GM18951 (cell line): ENCODE data around the gene KRTAP20-1.

Experiments used
- POLR2A ChIP-seq: IDR thresholded peaks from 4 replicates; pipeline ENCODE4 v1.6.1; 2011; ENCODE audit warnings: mild to moderate bottlenecking; ENCODE audit not compliant: insufficient read length, insufficient read depth; ENCODE audit errors: extremely low read depth
- in situ Hi-C: fragments of 300-500 bp; cut with MboI; formaldehyde crosslinking; loops from one replicate; pipeline ENCODE4 v1.12.0; 2022; ENCODE audit warnings: low sequenced_read_pairs, mixed read lengths, inconsistent platforms; ENCODE audit not compliant: unreplicated experiment

KRTAP20-1 gene

GRCh38 chr21:30623362-30623761, 7.1 kb downstream of the KRTAP20-1 start:
- no peak for TF ChIP-seq POLR2A

GRCh38 chr21:30625449-30626165, 9.4 kb downstream of the KRTAP20-1 start:
- no peak for TF ChIP-seq POLR2A
- in situ Hi-C loops, result no loop called here

More at GRCh38 chr21:30623362-30623761, 7.1 kb downstream of the KRTAP20-1 start:
- in situ Hi-C loops, result no loop called here

- in situ Hi-C loops, result no loop called here
- TF ChIP-seq POLR2A, result no peak
Observed at GRCh38 chr21:30628109-30628508, 11.9 kb downstream of the KRTAP20-1 start.

- in situ Hi-C loops, result no loop called here
Observed at GRCh38 chr21:30629200-30629599, 13.0 kb downstream of the KRTAP20-1 start.

GRCh38 chr21:30634906-30635305, 18.7 kb downstream of the KRTAP20-1 start, which contains the start of gene KRTAP20-2:
TSS of gene KRTAP20-2 (plus strand) at chr21:30635206. CDS start at chr21:30635264, 58 bp downstream.
- TF ChIP-seq POLR2A, result no peak
- in situ Hi-C loops, result no loop called here

More at GRCh38 chr21:30629200-30629599, 13.0 kb downstream of the KRTAP20-1 start:
- TF ChIP-seq POLR2A, result no peak

- in situ Hi-C loops, result no loop called here
- TF ChIP-seq POLR2A, result no peak
Observed at GRCh38 chr21:30638686-30639085, 22.5 kb downstream of the KRTAP20-1 start.

GRCh38 chr21:30642564-30642963, 26.3 kb downstream of the KRTAP20-1 start, which contains the start of gene KRTAP20-3:
TSS of gene KRTAP20-3 (plus strand) at chr21:30642864.
- in situ Hi-C loops, result no loop called here
- no peak for TF ChIP-seq POLR2A

- in situ Hi-C loops, result no loop called here
- TF ChIP-seq POLR2A, result no peak
Observed at GRCh38 chr21:30646904-30647414, 30.7 kb downstream of the KRTAP20-1 start.

- in situ Hi-C loops, result no loop called here
- no peak for TF ChIP-seq POLR2A
Observed at GRCh38 chr21:30652891-30653290, 36.7 kb downstream of the KRTAP20-1 start.
